ENCODE measurements around the gene DUS2.
A peak's percentile ranks its signal among the peaks of the same experiment; 100 is the strongest.

The DUS2 gene

DNA sequence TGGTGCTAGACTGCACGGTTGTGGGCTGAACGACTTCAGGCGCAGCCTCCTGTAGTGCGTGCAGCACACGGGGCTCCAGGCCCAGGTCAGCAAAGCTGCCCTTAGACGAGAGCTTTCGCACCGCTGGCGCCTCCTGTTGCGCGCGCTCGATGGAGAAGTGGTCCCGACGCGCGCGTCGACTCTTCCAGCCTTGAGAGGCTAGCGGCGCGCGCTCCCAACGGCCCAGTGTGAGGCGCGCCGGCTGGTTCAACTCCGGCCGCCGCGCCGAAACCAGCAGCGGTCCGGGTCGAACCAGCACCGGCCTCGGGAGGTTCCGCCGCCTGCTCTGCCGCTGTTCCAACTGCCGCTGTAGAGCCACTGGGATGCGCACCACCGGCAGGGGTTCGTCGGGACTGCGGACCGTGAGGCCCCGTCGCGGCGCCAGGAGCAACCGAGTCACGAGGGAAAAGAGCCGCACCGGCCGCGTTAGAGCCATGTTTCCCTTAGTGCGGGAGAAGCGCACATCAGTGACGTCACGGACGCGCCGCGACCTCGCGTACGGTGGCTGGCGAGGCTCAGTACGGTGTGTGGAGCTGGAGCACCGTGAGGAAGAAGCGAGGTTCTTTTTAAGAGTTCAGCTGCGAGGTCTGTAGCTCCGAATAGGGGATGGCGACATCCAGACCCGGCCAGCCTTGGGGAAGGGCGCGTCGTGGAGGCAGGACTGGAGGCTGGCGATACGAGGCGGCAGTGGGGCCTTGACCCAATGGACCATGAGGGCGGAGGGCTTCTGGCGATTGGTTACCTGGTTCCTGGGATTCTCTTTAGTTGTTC is at the start of gene DUS2, which contains the start of gene DDX28:
DUS2 (plus strand) TSS at position 557 of the 810 bp plus-strand sequence. CDS start 14,740 bp downstream, outside the sequence.
DDX28 (minus strand) TSS at position 505 of the 810 bp plus-strand sequence; CDS start at position 475, 30 bp downstream.
- H3K27me3 ChIP-seq (ENCODE audit: control insufficient read depth in 1 of 2, insufficient read depth in 2 of 2, low read length in 2 of 2): no peaks in the 10 kb centered on the region
- peak within 1 kb of the TSS; percentile 80 for H3K27ac ChIP-seq (ENCODE audit: low read depth, low read length)
- no peaks in the 10 kb centered on the region for H3K9me3 ChIP-seq (ENCODE audit: control insufficient read depth in 1 of 2, low read length in 2 of 2)
- H3K4me3 ChIP-seq (ENCODE audit: low read depth in 1 of 2, low read length in 2 of 2): peak within 1 kb of the TSS; percentile 95 to 97
- peaks cover 0 to 8% of the 10 kb centered on the region in 2 donors for H3K36me3 ChIP-seq (ENCODE audit: control insufficient read depth in 1 of 2, insufficient read depth in 2 of 2, low read length in 2 of 2)
- peak within 1 kb of the TSS; percentile 87 to 95 for H3K9ac ChIP-seq (ENCODE audit: low read depth in 1 of 2, low read length in 2 of 2)
- peaks cover 14 to 27% of the 10 kb centered on the region in 2 donors for H3K4me1 ChIP-seq (ENCODE audit: control insufficient read depth in 1 of 2, insufficient read depth in 2 of 2, low read length in 2 of 2)

- H3K27ac ChIP-seq (ENCODE audit: low read depth, low read length): no peak overlapping the region
- H3K36me3 ChIP-seq (ENCODE audit: control insufficient read depth in 1 of 2, insufficient read depth in 2 of 2, low read length in 2 of 2): no peaks in the 10 kb centered on the region
- no peaks in the 10 kb centered on the region for H3K4me1 ChIP-seq (ENCODE audit: control insufficient read depth in 1 of 2, insufficient read depth in 2 of 2, low read length in 2 of 2)
- H3K27me3 ChIP-seq (ENCODE audit: control insufficient read depth in 1 of 2, insufficient read depth in 2 of 2, low read length in 2 of 2): peaks cover 0 to 8% of the 10 kb centered on the region in 2 donors
- no peaks in the 10 kb centered on the region for H3K9me3 ChIP-seq (ENCODE audit: control insufficient read depth in 1 of 2, low read length in 2 of 2)
- H3K9ac ChIP-seq (ENCODE audit: low read depth in 1 of 2, low read length in 2 of 2): no peak overlapping the region
- no peak overlapping the region for H3K4me3 ChIP-seq (ENCODE audit: low read depth in 1 of 2, low read length in 2 of 2)
These were observed 47.6 kb upstream of the DUS2 start for GRCh38 chr16:67975321-67976105.

DNA sequence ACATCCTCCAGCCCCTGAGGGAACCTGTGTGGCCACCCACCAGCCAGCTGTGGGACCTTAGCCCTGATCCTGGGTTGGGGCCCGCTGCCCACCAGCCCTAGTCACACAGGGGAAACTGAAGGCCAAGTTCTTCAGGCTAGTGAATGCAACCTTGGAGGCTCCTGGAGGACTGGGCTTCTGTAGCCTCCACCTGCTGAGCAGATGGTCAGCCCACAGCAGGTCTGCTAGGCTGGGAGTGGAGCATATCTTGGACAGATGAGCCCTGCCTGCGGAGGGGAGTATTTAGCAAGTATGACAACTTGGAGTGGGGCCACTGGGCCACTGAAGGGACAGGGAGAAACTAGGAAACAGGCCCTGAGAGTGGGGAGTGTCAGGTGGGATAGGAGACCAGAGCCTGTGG is 46.9 kb upstream of the DUS2 start:
- Histone ChIP-seq H3K9ac (ENCODE audit: low read depth in 1 of 2, low read length in 2 of 2) (no peak overlapping the region), H3K9me3 (ENCODE audit: control insufficient read depth in 1 of 2, low read length in 2 of 2) (no peaks in the 10 kb centered on the region), H3K4me1 (ENCODE audit: control insufficient read depth in 1 of 2, insufficient read depth in 2 of 2, low read length in 2 of 2) (no peaks in the 10 kb centered on the region), H3K27me3 (ENCODE audit: control insufficient read depth in 1 of 2, insufficient read depth in 2 of 2, low read length in 2 of 2) (peaks cover 0 to 8% of the 10 kb centered on the region in 2 donors), H3K4me3 (ENCODE audit: low read depth in 1 of 2, low read length in 2 of 2) (no peak overlapping the region), H3K27ac (ENCODE audit: low read depth, low read length) (no peak overlapping the region), H3K36me3 (ENCODE audit: control insufficient read depth in 1 of 2, insufficient read depth in 2 of 2, low read length in 2 of 2) (no peaks in the 10 kb centered on the region)

DNA sequence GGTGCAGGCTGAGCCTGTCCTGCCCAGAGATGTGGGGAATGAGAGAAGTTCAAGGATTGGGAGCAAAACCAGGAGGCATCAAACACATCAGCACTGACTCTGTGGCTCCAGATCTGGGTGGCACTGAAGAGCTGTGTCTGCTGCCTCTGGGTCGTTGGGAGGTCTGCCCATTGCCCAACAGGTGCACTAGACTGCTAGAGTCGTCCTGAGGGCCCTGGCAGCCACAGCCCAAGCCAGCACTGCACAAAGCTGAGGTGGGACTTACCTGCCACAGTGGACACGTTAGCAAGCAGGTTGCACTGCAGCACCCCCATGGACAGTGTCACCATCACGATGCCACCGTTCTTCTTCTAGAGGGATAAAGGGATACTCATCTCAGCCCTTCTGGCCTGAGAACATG is 46.1 kb upstream of the DUS2 start:
- H3K4me1 ChIP-seq (ENCODE audit: control insufficient read depth in 1 of 2, insufficient read depth in 2 of 2, low read length in 2 of 2): no peaks in the 10 kb centered on the region
- no peaks in the 10 kb centered on the region for H3K9me3 ChIP-seq (ENCODE audit: control insufficient read depth in 1 of 2, low read length in 2 of 2)
- peaks cover 0 to 8% of the 10 kb centered on the region in 2 donors for H3K27me3 ChIP-seq (ENCODE audit: control insufficient read depth in 1 of 2, insufficient read depth in 2 of 2, low read length in 2 of 2)
- H3K27ac ChIP-seq (ENCODE audit: low read depth, low read length): no peak overlapping the region
- no peaks in the 10 kb centered on the region for H3K36me3 ChIP-seq (ENCODE audit: control insufficient read depth in 1 of 2, insufficient read depth in 2 of 2, low read length in 2 of 2)
- H3K9ac ChIP-seq (ENCODE audit: low read depth in 1 of 2, low read length in 2 of 2): no peak overlapping the region
- no peak overlapping the region for H3K4me3 ChIP-seq (ENCODE audit: low read depth in 1 of 2, low read length in 2 of 2)

- Histone ChIP-seq H3K4me3 (ENCODE audit: low read depth in 1 of 2, low read length in 2 of 2) (no peak overlapping the region), H3K4me1 (ENCODE audit: control insufficient read depth in 1 of 2, insufficient read depth in 2 of 2, low read length in 2 of 2) (no peaks in the 10 kb centered on the region), H3K9ac (ENCODE audit: low read depth in 1 of 2, low read length in 2 of 2) (no peak overlapping the region), H3K36me3 (ENCODE audit: control insufficient read depth in 1 of 2, insufficient read depth in 2 of 2, low read length in 2 of 2) (no peaks in the 10 kb centered on the region), H3K9me3 (ENCODE audit: control insufficient read depth in 1 of 2, low read length in 2 of 2) (no peaks in the 10 kb centered on the region), H3K27ac (ENCODE audit: low read depth, low read length) (no peak overlapping the region), H3K27me3 (ENCODE audit: control insufficient read depth in 1 of 2, insufficient read depth in 2 of 2, low read length in 2 of 2) (peaks cover 0 to 8% of the 10 kb centered on the region in 2 donors)
These were observed 45.4 kb upstream of the DUS2 start for GRCh38 chr16:67977469-67978227.

DNA sequence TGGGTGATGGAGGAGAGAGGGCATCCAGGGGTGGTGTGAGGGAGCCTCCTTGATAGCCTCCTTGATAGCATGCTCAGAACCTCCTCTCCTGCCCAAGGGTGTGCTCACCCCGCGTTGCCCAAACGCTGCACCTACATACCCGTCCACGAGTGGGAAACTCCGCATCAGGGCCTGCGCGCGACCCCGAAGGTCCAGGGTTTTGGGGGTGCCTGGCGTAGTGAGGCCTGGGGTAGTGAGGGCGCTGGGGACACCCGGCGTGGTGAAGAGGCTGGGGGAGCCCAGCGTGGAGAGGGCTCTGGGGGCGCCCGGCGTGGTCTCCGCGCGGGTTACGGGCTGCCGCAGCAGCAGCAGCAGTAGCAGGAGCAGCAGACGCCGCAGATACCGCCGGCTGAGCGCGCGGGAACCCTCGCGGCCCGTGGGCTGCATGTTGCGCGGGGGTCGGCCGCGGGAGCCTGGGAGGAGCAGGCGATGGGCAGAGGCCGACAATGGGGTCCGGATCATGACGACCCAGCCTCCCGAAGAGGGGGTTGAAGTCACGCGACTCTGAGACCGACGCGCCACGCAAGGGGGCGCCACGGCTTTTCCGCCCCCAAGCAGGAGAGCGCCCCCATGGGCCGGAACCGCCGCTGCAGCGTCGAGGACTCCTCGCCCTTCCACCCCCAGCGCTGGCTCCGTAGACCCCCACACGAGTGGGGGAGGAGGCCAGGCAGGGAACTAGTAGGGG is 43.0 kb upstream of the DUS2 start, which contains the start of gene DPEP3:
DPEP3 (minus strand) TSS at position 545 of the 724 bp plus-strand sequence; CDS start at position 426, 119 bp downstream.
- no peaks in the 10 kb centered on the region for H3K9me3 ChIP-seq (ENCODE audit: control insufficient read depth in 1 of 2, low read length in 2 of 2)
- H3K9ac ChIP-seq (ENCODE audit: low read depth in 1 of 2, low read length in 2 of 2): no peak within 1 kb of the TSS
- H3K27me3 ChIP-seq (ENCODE audit: control insufficient read depth in 1 of 2, insufficient read depth in 2 of 2, low read length in 2 of 2): peaks cover 0 to 8% of the 10 kb centered on the region in 2 donors
- H3K27ac ChIP-seq (ENCODE audit: low read depth, low read length): no peak within 1 kb of the TSS
- H3K36me3 ChIP-seq (ENCODE audit: control insufficient read depth in 1 of 2, insufficient read depth in 2 of 2, low read length in 2 of 2): no peaks in the 10 kb centered on the region
- no peak within 1 kb of the TSS for H3K4me3 ChIP-seq (ENCODE audit: low read depth in 1 of 2, low read length in 2 of 2)
- H3K4me1 ChIP-seq (ENCODE audit: control insufficient read depth in 1 of 2, insufficient read depth in 2 of 2, low read length in 2 of 2): peaks cover 0 to 4% of the 10 kb centered on the region in 2 donors

DNA sequence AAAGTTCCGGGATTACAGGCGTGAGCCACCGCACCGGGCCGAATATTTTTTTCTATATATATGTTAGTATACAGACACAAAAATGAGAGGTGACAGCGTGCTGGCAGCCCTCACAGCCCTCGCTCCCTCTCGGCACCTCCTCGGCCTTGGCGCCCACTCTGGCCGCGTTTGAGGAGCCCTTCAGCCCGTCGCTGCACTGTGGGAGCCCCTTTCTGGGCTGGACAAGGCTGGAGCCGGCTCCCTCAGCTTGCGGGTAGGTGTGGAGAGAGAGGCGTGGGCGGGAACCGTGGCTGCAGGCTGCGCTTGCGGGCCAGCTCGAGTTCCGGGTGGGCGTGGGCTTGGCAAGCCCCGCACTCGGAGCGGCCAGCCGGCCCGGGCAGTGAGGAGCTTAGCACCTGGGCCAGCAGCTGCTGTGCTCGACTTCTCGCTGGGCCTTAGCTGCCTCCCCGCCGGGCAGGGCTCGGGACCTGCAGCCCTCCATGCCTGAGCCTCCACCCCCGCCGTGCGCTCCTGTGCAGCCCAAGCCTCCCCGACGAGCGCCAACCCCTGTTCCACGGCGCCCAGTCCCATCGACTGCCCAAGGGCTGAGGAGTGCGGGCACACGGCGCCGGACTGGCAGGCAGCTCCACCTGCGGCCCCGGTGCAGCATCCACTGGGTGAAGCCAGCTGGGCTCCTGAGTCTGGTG is 40.9 kb upstream of the DUS2 start:
- H3K4me3 ChIP-seq (ENCODE audit: low read depth in 1 of 2, low read length in 2 of 2): no peak overlapping the region
- H3K36me3 ChIP-seq (ENCODE audit: control insufficient read depth in 1 of 2, insufficient read depth in 2 of 2, low read length in 2 of 2): no peaks in the 10 kb centered on the region
- no peaks in the 10 kb centered on the region for H3K27me3 ChIP-seq (ENCODE audit: control insufficient read depth in 1 of 2, insufficient read depth in 2 of 2, low read length in 2 of 2)
- no peak overlapping the region for H3K9ac ChIP-seq (ENCODE audit: low read depth in 1 of 2, low read length in 2 of 2)
- no peak overlapping the region for H3K27ac ChIP-seq (ENCODE audit: low read depth, low read length)
- H3K4me1 ChIP-seq (ENCODE audit: control insufficient read depth in 1 of 2, insufficient read depth in 2 of 2, low read length in 2 of 2): peaks cover 0 to 4% of the 10 kb centered on the region in 2 donors
- H3K9me3 ChIP-seq (ENCODE audit: control insufficient read depth in 1 of 2, low read length in 2 of 2): no peaks in the 10 kb centered on the region

DNA sequence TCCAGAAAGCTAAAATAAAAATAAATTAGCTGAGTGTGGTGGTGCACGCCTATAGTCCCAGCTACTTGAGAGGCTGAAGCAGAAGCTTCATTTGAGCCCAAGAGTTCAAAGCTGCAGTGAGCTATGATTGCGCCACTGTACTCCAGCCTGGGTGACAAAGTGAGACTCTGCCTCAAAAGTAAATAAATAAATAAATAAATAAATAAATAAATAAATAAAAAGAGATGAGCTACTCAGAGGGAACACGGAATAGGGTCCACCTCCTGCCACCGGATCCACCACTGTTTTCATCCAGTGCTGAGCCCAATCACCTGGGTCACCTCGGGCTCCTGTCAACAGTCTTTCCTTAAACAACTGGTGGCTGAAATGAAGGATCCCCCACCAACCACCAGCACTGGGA is 36.1 kb upstream of the DUS2 start:
- Histone ChIP-seq H3K27me3 (ENCODE audit: control insufficient read depth in 1 of 2, insufficient read depth in 2 of 2, low read length in 2 of 2) (no peaks in the 10 kb centered on the region), H3K9me3 (ENCODE audit: control insufficient read depth in 1 of 2, low read length in 2 of 2) (no peaks in the 10 kb centered on the region), H3K4me1 (ENCODE audit: control insufficient read depth in 1 of 2, insufficient read depth in 2 of 2, low read length in 2 of 2) (peaks cover 0 to 4% of the 10 kb centered on the region in 2 donors), H3K9ac (ENCODE audit: low read depth in 1 of 2, low read length in 2 of 2) (no peak overlapping the region), H3K36me3 (ENCODE audit: control insufficient read depth in 1 of 2, insufficient read depth in 2 of 2, low read length in 2 of 2) (peaks cover 0 to 2% of the 10 kb centered on the region in 2 donors), H3K27ac (ENCODE audit: low read depth, low read length) (no peak overlapping the region), H3K4me3 (ENCODE audit: low read depth in 1 of 2, low read length in 2 of 2) (no peak overlapping the region)

Measured in duodenal mucosa (tissue), 2 donors.